NB4 (cell line): Measurements from ENCODE around the gene TESPA1.

Source experiments
- POLR2A ChIP-seq: IDR thresholded peaks from 2 replicates; pipeline ENCODE4 v1.6.1; 2011; ENCODE audit warnings: mild to moderate bottlenecking; ENCODE audit not compliant: insufficient read length; ENCODE audit errors: extremely low read depth
- TF ChIP-seq, protein P1 (sequence below): IDR thresholded peaks from one replicate; pipeline ENCODE4 v1.5.1; 2012; ENCODE audit warnings: low read depth, low read length

DNA sequence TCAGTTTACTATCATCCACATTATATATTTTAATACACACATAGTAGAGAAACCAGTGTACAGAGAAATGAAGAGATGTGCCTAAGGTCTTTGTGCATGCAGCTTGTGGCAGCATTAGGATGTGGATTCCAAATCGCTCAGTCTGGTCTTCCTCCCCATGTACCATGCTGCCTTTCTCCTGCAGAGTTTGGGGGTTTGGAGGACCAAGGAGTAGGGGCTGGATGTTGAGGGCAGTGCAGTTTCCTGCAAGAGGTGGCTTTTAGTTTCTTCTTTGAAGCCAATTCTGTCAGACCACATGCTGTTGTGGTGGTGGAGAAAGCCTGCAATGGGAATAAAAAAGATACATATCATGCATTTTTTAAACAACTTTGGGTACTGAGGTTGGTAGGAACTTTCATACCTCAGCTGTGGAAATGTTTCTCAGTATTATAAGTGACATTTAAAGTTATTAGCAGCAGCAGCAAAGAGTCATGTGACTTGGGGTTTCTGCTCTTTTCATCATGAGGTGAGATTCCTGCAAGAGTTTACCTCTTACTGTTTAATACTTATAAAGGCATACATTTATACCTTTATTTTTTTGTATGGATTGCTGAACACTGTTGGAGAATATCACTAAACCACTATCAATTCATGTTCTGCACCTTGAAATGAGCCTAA, 34.4 kb downstream of the TESPA1 start:
- TF ChIP-seq, protein P1, sequence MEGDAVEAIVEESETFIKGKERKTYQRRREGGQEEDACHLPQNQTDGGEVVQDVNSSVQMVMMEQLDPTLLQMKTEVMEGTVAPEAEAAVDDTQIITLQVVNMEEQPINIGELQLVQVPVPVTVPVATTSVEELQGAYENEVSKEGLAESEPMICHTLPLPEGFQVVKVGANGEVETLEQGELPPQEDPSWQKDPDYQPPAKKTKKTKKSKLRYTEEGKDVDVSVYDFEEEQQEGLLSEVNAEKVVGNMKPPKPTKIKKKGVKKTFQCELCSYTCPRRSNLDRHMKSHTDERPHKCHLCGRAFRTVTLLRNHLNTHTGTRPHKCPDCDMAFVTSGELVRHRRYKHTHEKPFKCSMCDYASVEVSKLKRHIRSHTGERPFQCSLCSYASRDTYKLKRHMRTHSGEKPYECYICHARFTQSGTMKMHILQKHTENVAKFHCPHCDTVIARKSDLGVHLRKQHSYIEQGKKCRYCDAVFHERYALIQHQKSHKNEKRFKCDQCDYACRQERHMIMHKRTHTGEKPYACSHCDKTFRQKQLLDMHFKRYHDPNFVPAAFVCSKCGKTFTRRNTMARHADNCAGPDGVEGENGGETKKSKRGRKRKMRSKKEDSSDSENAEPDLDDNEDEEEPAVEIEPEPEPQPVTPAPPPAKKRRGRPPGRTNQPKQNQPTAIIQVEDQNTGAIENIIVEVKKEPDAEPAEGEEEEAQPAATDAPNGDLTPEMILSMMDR: no peak
- no peak for TF ChIP-seq POLR2A
